ENCODE results near the gene COQ8B.

COQ8B gene

GRCh38 chr19:40758491-40758890, 41.8 kb upstream of the COQ8B start:
- ChIA-PET CTCF (interaction anchor here (0.9 to 1.6 kb wide), 3 partner anchors 13 to 95 kb away, joined by 3 to 5 read pairs (median 4); no protein-coding TSS in a partner anchor), POLR2A (interaction anchor here (1.2 kb wide), 1 partner anchor 40 kb away, joined by 3 read pairs; the partner anchor contains the start of gene EGLN2)
- no peak for DNase-seq (ENCODE audit: extremely low spot score)
- no peak for TF ChIP-seq CTCF (IDR thresholded peaks at IDR 0.05; ENCODE audit: control extremely low read depth, extremely low read depth, low read depth, missing control alignments)

- CTCF ChIA-PET = interaction anchor here (1.0 to 1.5 kb wide), 3 partner anchors 10 to 22 kb away, joined by 3 read pairs; partner anchors contain the start of gene RAB4B
- no peak for DNase-seq (ENCODE audit: extremely low spot score)
- POLR2A ChIA-PET = interaction anchor here (0.7 kb wide), 1 partner anchor 29 kb away, joined by 4 read pairs; no protein-coding TSS in a partner anchor
- TF ChIP-seq CTCF (IDR thresholded peaks at IDR 0.05; ENCODE audit: control extremely low read depth, extremely low read depth, low read depth, missing control alignments) = no peak
Observed at GRCh38 chr19:40756502-40757110, 39.9 kb upstream of the COQ8B start.

GRCh38 chr19:40755791-40756190, 39.1 kb upstream of the COQ8B start:
- no peak for DNase-seq (ENCODE audit: extremely low spot score)
- POLR2A ChIA-PET = interaction anchor here (0.6 kb wide), 1 partner anchor 536 kb away, joined by 3 read pairs; no protein-coding TSS in a partner anchor

GRCh38 chr19:40755248-40755624, 38.5 kb upstream of the COQ8B start:
- POLR2A ChIA-PET = interaction anchor here (0.6 to 1.2 kb wide), 5 partner anchors 11 to 1104 kb away, joined by 3 to 9 read pairs (median 4); partner anchors contain the start of gene EGLN2
- CTCF ChIA-PET = interaction anchor here (1.2 to 2.0 kb wide), 3 partner anchors 11 to 92 kb away, joined by 3 to 9 read pairs (median 3); no protein-coding TSS in a partner anchor
- no peak for TF ChIP-seq CTCF (IDR thresholded peaks at IDR 0.05; ENCODE audit: control extremely low read depth, extremely low read depth, low read depth, missing control alignments)
- DNase-seq (ENCODE audit: extremely low spot score) = no peak

More at GRCh38 chr19:40755791-40756190, 39.1 kb upstream of the COQ8B start:
- no peak for TF ChIP-seq CTCF (IDR thresholded peaks at IDR 0.05; ENCODE audit: control extremely low read depth, extremely low read depth, low read depth, missing control alignments)
- CTCF ChIA-PET = interaction anchor here (1.2 to 2.0 kb wide), 3 partner anchors 12 to 93 kb away, joined by 3 to 9 read pairs (median 3); no protein-coding TSS in a partner anchor

GRCh38 chr19:40754611-40755247, 38.0 kb upstream of the COQ8B start:
- CTCF ChIA-PET = interaction anchor here (1.0 to 2.0 kb wide), 5 partner anchors 9 to 93 kb away, joined by 3 to 9 read pairs (median 3); no protein-coding TSS in a partner anchor
- TF ChIP-seq CTCF (IDR thresholded peaks at IDR 0.05; ENCODE audit: control extremely low read depth, extremely low read depth, low read depth, missing control alignments) = no peak
- POLR2A ChIA-PET = interaction anchor here (0.6 to 1.2 kb wide), 5 partner anchors 11 to 1105 kb away, joined by 3 to 9 read pairs (median 4); partner anchors contain the start of gene EGLN2
- no peak for DNase-seq (ENCODE audit: extremely low spot score)

GRCh38 chr19:40752257-40752781, 35.6 kb upstream of the COQ8B start:
- CTCF ChIA-PET = interaction anchor here (1.2 to 1.3 kb wide), 2 partner anchors 18 to 25 kb away, joined by 3 to 6 read pairs; partner anchors contain the start of gene RAB4B
- no peak for TF ChIP-seq CTCF (IDR thresholded peaks at IDR 0.05; ENCODE audit: control extremely low read depth, extremely low read depth, low read depth, missing control alignments)
- DNase-seq (ENCODE audit: extremely low spot score) = no peak
- POLR2A ChIA-PET = interaction anchor here (0.6 to 1.0 kb wide), 4 partner anchors 25 to 107 kb away, joined by 3 to 5 read pairs (median 4); partner anchors contain the start of gene RAB4B
